Measurements from ENCODE around the gene CFAP119. TPM values are rescaled to one million over a fixed set of nuclear protein-coding genes. Genes with fewer than 3 reads are reported as not detected.

The CFAP119 gene
- total RNA-seq, 1 donor from 2014 or later = 2.2 TPM

GRCh38 chr16:30762991-30763725 is 1.3 kb upstream of the CFAP119 start:
- DNase-seq (ENCODE audit: low spot score) = no peak

DNA sequence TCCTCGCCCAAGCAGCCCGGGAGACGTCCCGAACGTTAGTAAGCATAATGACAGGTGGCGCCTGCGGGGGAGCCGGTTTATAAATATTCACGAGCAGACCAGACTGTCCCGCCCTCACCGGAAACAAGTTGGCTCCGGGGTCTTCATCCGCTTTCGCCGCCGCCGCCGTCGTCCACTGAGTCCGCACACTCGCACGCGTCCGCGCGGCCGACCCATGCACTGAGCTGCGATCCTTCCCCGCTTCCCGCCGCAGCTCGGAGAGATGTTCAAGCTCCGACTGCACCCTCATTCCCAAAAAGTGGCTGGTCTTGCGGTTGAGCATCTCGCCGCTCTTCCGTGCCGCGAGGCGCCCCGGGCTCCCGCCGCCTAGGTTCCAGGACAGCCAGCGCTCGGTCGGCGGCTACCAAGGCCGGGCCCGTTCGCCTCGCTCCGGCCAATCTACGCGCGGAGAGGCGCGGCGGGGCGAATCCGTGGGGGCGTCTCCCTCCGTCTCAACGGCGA is 385 bp downstream of the CFAP119 start:
- no peak for DNase-seq (ENCODE audit: low spot score)

GRCh38 chr16:30760577-30761426 is 1.1 kb downstream of the CFAP119 start:
- no peak for DNase-seq (ENCODE audit: low spot score)

DNA sequence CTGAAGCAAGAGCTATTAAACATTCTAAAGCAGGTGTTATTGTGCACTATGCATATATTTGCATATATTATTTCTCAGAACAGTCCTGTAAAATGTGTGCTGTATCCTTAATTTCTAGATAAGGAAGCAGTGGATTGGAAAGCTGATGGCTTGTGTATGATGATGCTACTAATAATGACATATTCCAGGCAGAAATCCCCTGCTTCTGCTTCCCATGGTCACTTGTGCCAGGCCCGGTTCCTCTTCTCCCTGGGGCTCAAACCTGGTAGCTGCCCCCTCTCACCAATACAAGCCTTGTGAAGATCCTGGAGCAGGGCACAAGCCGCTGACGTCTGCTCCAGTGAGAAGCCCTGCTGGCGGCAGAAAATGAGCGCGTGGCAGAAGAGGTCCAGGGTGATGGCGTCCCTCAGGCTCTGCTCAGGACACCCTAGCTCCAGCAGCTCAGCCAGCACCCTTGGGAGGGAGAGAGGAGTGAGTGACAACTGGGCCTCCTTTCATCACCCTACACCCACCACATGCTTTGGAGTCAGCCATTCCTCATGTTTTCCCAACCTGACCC is 1.8 kb downstream of the CFAP119 start:
- no peak for DNase-seq (ENCODE audit: low spot score)

DNA sequence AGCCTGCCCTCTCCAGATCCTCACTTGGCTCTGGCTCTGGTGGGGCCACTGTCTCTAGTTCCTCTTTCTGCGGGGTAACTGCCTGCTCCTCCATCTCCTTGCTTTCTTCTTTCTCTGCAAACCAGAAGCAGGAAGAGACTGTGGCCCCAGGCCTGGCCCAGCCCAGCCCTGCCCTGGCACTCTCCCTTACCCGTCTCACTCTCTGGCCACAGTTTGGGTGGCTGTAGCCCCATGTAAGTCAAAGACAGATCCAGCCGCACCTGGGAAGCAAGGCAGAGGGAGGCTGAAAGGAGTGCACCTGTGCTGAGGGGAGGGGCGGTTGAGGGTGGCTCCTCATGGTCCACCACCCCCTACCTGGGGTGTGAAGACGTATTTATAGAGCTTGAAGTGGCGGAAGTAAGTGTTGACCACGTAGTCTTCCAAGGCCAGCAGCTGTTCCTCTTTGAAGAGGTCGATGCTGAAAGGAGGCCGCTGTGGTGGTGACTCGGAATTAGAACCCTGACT is 2.8 kb downstream of the CFAP119 start:
- no peak for DNase-seq (ENCODE audit: low spot score)

DNA sequence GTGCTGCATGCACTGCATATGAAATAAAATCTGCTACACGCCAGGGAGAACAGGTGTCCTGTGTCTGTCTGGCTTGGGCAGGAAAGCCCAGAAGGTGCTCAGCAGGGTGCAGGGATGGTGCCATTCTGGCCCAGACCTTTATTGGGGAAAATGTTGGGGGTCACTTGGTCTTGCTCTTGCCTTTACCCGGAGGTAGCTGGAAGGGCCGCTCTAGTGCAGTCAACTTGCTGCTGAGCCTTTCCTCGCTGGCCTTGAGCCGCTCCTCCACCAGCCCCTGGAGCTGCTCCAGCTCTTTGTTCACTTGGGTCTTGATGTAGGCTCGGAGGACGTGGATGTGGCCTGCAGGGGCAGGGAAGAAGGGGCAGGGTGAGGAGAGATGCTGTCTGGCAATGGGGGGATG is 4.5 kb downstream of the CFAP119 start:
- DNase-seq (ENCODE audit: low spot score) = no peak

DNA sequence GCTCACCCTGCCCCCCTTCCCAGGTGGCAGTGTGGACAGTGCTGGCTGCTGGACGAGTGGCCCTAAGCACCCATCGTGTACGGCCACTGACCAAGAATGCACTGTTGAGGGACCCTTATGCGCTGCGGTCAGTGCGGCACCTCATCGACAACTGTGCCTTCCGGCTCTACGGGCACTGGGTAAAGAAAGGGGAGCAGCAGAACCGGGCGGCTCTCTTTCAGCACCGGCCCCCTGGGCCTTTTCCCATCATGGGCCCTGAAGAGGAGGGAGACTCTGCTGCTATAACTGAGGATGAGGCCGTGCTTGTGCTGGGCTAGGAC is 5.1 kb downstream of the CFAP119 start:
- no peak for DNase-seq (ENCODE audit: low spot score)

DNA sequence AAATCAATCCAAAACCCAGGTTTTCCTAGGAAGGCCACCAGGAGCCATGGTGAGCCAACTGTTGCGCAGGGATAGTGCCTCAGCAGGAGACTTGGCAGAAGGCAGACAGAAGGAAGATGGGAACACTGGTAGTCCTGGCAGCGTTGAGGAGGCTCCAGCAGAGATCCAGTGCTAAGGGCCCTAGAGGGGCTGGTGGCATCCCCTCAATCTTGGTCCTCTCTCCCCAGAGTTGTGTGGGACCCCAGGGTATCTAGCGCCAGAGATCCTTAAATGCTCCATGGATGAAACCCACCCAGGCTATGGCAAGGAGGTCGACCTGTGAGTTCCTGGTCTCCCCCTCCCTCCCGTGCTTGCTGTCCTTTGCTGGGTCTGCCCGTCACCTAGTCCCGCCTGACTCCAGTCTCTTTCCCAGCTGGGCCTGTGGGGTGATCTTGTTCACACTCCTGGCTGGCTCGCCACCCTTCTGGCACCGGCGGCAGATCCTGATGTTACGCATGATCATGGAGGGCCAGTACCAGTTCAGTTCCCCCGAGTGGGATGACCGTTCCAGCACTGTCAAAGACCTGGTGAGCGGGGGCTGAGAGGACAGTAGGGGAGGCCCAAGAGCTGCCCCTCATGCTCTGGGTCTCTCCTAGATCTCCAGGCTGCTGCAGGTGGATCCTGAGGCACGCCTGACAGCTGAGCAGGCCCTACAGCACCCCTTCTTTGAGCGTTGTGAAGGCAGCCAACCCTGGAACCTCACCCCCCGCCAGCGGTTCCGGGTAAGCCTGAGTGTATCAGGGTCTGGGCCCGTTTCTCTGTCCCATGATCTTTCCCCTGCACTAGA is 5.7 kb downstream of the CFAP119 start:
- no peak for DNase-seq (ENCODE audit: low spot score)

GRCh38 chr16:30753596-30753995 is 8.3 kb downstream of the CFAP119 start:
- DNase-seq (ENCODE audit: low spot score) = no peak

- no peak for DNase-seq (ENCODE audit: low spot score)
Observed at GRCh38 chr16:30750876-30751465, 10.9 kb downstream of the CFAP119 start.

GRCh38 chr16:30750201-30750600 is 11.7 kb downstream of the CFAP119 start:
- no peak for DNase-seq (ENCODE audit: low spot score)

DNA sequence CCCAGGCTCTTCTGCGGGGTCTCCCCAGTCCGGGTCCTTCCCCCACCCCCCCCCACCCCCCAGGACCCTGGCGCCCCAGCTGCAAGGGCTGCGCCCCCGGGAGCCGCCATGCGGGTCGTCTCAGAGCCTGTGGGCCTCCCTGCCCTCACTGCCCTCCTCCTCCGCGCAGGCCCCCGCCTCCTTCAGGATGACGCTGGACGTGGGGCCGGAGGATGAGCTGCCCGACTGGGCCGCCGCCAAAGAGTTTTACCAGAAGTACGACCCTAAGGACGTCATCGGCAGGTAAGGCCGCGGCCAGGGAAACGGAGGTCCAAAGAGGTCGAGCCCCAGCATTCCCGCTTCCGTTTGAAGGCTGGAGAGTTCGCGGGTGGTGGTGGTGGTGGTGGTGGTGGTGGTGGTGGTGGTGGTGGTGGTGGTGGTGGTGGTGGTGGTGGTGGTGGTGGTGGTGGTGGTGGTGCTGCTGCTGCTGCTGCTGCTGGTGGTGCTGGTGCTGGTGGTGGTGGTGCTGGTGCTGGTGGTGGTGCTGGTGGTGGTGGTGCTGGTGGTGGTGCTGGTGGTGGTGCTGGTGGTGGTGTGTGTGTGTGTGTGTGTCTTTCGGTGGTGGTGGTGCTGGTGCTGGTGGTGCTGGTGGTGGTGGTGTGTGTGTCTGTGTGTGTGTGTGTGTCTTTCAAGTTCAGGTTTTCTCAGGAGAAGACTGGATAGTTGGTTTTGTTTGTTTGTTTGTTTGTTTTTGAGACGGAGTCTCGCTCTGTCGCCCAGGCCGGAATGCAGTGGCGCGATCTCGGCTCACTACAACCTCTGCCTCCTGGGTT is 13.0 kb downstream of the CFAP119 start:
- DNase-seq (ENCODE audit: low spot score) = no peak

- peak; percentile 99 for DNase-seq (ENCODE audit: low spot score)
Observed at GRCh38 chr16:30747799-30748633, 13.8 kb downstream of the CFAP119 start, which contains the start of gene PHKG2. Gene PHKG2 (plus strand): TSS chr16:30748425. CDS start chr16:30748821, 396 bp downstream.

GRCh38 chr16:30747331-30747730 is 14.5 kb downstream of the CFAP119 start:
- no peak for DNase-seq (ENCODE audit: low spot score)

- DNase-seq (ENCODE audit: low spot score) = no peak
Observed at GRCh38 chr16:30746638-30747175, 15.2 kb downstream of the CFAP119 start.

DNA sequence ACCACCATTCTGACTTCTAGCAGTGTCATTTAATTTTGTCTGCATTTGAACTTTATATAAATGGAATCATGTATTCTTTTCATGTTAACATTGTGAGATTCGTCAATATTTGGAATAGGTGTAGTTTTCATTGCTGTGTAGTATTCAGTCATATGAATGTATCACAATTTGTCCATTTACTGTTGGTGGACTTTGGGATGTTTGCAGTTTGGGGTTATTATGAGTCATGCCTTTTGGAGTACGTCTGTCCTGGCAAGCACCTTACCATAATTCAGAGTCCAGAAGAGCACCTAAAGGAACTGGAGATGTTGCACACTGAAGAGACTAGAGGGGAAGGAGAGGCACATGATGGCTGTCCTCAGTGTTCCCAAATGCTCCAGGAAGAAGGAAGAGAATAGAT is 16.8 kb downstream of the CFAP119 start:
- no peak for DNase-seq (ENCODE audit: low spot score)

GRCh38 chr16:30744183-30744582 is 17.7 kb downstream of the CFAP119 start:
- no peak for DNase-seq (ENCODE audit: low spot score)

DNA sequence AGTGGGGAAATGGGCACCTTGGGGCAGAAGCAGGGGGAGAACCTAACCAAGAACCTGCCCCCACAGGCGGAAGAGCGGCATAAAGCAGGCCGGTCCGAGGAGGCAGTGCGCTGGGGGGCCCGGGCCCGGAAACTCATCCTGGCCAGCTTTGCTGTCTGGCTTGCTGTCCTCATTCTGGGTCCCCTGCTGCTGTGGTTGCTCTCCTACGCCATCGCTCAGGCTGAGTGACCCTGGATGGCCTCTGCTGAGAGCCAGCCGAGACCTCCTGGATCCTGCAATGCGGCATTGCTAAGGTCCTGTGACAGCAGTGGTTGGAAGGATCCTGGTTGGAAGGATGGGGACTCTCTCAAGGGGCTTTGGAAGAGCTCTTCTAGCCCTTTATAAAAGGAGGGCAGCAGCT is 18.1 kb downstream of the CFAP119 start:
- no peak for DNase-seq (ENCODE audit: low spot score)

Data from mesenteric fat pad (tissue), 1 donor.